Measurements from ENCODE around the gene JAKMIP2. TPM values are rescaled to one million over a fixed set of nuclear protein-coding genes. Genes with fewer than 3 reads are reported as not detected.

JAKMIP2 gene
- total and polyA plus RNA-seq, 10 of the 15 experiments (the other 5 are each of a cell fraction or from before 2014, with no cell fraction given) = 0.51 to 1.8 (median 0.89) TPM

DNA sequence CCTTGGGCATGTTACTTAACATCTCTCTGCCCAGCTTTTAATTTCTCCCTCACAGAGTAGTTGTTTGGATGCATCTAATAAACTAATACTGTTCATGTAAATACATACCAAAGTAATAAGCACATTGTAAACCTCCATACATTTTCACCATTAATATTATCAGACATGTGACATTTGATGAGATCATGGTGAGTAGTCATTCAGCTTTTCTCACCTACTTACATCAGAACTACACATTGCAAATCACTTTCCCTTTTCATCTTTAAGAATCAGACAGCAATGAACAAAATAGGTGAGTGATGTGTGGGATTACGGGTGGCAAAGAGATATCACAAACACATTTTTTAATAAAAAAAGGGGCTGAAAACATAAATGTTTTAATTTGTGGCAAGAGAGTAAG lies 89.3 kb downstream of the JAKMIP2 start:
- ChIA-PET SMC1A (ENCODE audit: uncharacterized antibody, unreplicated experiment) (interaction anchor here (1.2 kb wide), 1 partner anchor 65 kb away, joined by 4 read pairs; no protein-coding TSS in a partner anchor), POLR2A (no interaction called here), CTCF (no interaction called here), RAD21 (ENCODE audit: unreplicated experiment) (no interaction called here)
- intact Hi-C loops (cut with micrococcal nuclease; ENCODE audit: unreplicated experiment) = no loop called here
- Histone ChIP-seq H3K27ac (ENCODE audit: control insufficient read depth, insufficient read depth) (no peak overlapping the region), H3K27me3 (replicated peaks in 1 of 2; ENCODE audit: control insufficient read depth in 2 of 2, insufficient read depth in 2 of 2, low read length in 1 of 2) (no peaks in the 10 kb centered on the region), H3K36me3 (ENCODE audit: control insufficient read depth in 2 of 2, insufficient read depth in 2 of 2, low read length in 1 of 2) (no peaks in the 10 kb centered on the region), H3K4me3 (no peak overlapping the region), H3K9ac (ENCODE audit: control insufficient read depth, insufficient read depth, low read length) (no peak overlapping the region), H2AFZ (ENCODE audit: control insufficient read depth, low read depth, low read length) (no peak overlapping the region), H3K4me2 (ENCODE audit: control insufficient read depth, insufficient read depth) (no peak overlapping the region), H3K4me1 (ENCODE audit: control insufficient read depth, insufficient read depth, low read length) (no peaks in the 10 kb centered on the region), H3K9me3 (replicated peaks; ENCODE audit: control insufficient read depth, insufficient read depth, low read length) (no peaks in the 10 kb centered on the region), H3K79me2 (ENCODE audit: control insufficient read depth, insufficient read depth, low read length) (no peaks in the 10 kb centered on the region), H4K20me1 (ENCODE audit: control insufficient read depth, insufficient read depth) (no peaks in the 10 kb centered on the region)
- FAIRE-seq (no peak), DNase-seq (ENCODE audit: low read depth, low spot score) (no peak), ATAC-seq (no peak)
- 39% methylated on average over 1 of the region's 1 CpG for WGBS (ENCODE audit: insufficient coverage, insufficient replicate concordance, low lambda C conversion rate, missing lambda C conversion rate)
- BruUV-seq (replicated peaks) = no TSS peak
- in situ Hi-C loops (cut with MboI) = no loop called here
- TF ChIP-seq BHLHE40 (IDR thresholded peaks at IDR 0.05; ENCODE audit: borderline replicate concordance in 1 of 2, low read depth in 2 of 2, low read length in 1 of 2) (no peak), HSF1 (IDR thresholded peaks at IDR 0.05; ENCODE audit: low read depth, low read length) (no peak), KAT2A (conservative IDR thresholded peaks at IDR 0.05; ENCODE audit: control insufficient read depth, low read depth, low read length) (no peak), CEBPZ (IDR thresholded peaks at IDR 0.05; ENCODE audit: low read depth, low read length) (no peak), MTA3 (IDR thresholded peaks at IDR 0.05; ENCODE audit: borderline replicate concordance, low read length) (no peak), CBX3 (IDR thresholded peaks at IDR 0.05; ENCODE audit: borderline replicate concordance, low read depth) (no peak), EP300 (IDR thresholded peaks at IDR 0.05; ENCODE audit: borderline replicate concordance in 1 of 2, control insufficient read depth in 1 of 2, low read depth in 2 of 2, low read length in 2 of 2) (no peak), FOXK2 (IDR thresholded peaks at IDR 0.05) (no peak), IRF4 (IDR thresholded peaks at IDR 0.05; ENCODE audit: low read depth, low read length) (no peak), NBN (IDR thresholded peaks at IDR 0.05) (no peak)
- TF ChIP-seq, protein P1, sequence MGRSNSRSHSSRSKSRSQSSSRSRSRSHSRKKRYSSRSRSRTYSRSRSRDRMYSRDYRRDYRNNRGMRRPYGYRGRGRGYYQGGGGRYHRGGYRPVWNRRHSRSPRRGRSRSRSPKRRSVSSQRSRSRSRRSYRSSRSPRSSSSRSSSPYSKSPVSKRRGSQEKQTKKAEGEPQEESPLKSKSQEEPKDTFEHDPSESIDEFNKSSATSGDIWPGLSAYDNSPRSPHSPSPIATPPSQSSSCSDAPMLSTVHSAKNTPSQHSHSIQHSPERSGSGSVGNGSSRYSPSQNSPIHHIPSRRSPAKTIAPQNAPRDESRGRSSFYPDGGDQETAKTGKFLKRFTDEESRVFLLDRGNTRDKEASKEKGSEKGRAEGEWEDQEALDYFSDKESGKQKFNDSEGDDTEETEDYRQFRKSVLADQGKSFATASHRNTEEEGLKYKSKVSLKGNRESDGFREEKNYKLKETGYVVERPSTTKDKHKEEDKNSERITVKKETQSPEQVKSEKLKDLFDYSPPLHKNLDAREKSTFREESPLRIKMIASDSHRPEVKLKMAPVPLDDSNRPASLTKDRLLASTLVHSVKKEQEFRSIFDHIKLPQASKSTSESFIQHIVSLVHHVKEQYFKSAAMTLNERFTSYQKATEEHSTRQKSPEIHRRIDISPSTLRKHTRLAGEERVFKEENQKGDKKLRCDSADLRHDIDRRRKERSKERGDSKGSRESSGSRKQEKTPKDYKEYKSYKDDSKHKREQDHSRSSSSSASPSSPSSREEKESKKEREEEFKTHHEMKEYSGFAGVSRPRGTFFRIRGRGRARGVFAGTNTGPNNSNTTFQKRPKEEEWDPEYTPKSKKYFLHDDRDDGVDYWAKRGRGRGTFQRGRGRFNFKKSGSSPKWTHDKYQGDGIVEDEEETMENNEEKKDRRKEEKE (IDR thresholded peaks at IDR 0.05) = no peak
- TF ChIP-seq, protein P2, sequence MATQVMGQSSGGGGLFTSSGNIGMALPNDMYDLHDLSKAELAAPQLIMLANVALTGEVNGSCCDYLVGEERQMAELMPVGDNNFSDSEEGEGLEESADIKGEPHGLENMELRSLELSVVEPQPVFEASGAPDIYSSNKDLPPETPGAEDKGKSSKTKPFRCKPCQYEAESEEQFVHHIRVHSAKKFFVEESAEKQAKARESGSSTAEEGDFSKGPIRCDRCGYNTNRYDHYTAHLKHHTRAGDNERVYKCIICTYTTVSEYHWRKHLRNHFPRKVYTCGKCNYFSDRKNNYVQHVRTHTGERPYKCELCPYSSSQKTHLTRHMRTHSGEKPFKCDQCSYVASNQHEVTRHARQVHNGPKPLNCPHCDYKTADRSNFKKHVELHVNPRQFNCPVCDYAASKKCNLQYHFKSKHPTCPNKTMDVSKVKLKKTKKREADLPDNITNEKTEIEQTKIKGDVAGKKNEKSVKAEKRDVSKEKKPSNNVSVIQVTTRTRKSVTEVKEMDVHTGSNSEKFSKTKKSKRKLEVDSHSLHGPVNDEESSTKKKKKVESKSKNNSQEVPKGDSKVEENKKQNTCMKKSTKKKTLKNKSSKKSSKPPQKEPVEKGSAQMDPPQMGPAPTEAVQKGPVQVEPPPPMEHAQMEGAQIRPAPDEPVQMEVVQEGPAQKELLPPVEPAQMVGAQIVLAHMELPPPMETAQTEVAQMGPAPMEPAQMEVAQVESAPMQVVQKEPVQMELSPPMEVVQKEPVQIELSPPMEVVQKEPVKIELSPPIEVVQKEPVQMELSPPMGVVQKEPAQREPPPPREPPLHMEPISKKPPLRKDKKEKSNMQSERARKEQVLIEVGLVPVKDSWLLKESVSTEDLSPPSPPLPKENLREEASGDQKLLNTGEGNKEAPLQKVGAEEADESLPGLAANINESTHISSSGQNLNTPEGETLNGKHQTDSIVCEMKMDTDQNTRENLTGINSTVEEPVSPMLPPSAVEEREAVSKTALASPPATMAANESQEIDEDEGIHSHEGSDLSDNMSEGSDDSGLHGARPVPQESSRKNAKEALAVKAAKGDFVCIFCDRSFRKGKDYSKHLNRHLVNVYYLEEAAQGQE (IDR thresholded peaks at IDR 0.05; ENCODE audit: low read depth, low read length) = no peak

Measured in GM12878 (cell line).